ENCODE measurements around the gene SEPTIN2.
"Not testable (repeated sequence)": the region's sequence is repeated elsewhere in the genome, so short reads cannot be mapped to it uniquely, and the experiment has no call there.

Gene SEPTIN2

DNA sequence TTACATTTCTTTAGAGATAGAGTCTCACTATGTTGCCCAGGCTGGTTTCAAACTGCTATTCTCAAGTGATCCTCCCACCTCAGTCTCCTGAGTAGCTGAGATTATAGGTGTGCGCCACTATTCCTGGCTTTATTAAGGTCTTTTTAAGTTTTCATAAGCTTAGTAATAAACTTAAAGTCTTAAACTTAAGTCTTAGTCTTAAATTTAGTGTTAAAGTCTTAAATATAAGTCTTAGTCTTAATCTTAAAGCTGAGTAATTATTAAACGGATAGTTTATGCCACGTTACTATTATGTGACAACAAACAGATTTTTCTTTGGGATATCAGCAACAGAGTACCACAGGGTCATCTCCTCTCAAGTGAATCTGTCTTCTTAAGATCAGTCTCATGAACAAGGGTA is 52.9 kb downstream of the SEPTIN2 start:
- DNase-seq (ENCODE audit: low read depth) = no peak
- H3K4me3 ChIP-seq (ENCODE audit: low read depth, low read length) = no peak overlapping the region
- no peak for TF ChIP-seq CTCF (IDR thresholded peaks at IDR 0.05; ENCODE audit: control insufficient read depth, extremely low read depth, insufficient read depth)

DNA sequence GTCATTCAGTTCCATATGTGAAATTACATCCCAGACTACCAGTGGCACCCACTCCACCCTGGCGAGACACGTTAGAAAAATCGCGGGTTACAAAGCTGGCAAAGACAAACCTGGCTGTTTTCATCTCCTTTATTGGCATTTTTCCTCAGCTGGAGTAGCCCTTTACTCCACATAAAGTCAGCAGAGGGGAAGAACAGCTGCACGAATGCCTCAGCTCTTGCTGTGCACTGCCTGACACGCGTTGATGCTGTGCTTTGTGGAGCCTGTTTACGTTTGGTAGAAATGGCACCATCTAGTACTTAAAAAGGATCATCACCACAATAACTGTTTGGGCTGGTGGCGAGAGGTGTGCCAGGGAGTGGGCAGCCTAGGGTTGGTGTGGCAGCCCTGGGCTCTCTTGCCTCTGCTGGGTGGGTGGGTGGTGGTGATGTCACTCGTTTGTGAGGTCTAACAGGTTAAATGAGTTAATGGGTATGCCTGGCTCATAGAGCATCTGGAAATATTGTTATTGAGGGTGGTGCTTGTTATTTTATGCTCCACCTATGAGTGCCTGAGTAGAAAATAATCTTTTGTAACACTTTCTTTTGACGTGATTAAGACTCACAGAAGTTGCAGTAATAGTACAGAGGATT is 56.8 kb downstream of the SEPTIN2 start:
- no peak overlapping the region for H3K4me3 ChIP-seq (ENCODE audit: low read depth, low read length)
- no peak for DNase-seq (ENCODE audit: low read depth)
- TF ChIP-seq CTCF (IDR thresholded peaks at IDR 0.05; ENCODE audit: control insufficient read depth, extremely low read depth, insufficient read depth) = no peak

- TF ChIP-seq CTCF (IDR thresholded peaks at IDR 0.05; ENCODE audit: control insufficient read depth, extremely low read depth, insufficient read depth) = no peak
- DNase-seq (ENCODE audit: low read depth) = no peak
- H3K4me3 ChIP-seq (ENCODE audit: low read depth, low read length) = no peak overlapping the region
Observed at GRCh38 chr2:241373446-241373845, 57.7 kb downstream of the SEPTIN2 start.

DNA sequence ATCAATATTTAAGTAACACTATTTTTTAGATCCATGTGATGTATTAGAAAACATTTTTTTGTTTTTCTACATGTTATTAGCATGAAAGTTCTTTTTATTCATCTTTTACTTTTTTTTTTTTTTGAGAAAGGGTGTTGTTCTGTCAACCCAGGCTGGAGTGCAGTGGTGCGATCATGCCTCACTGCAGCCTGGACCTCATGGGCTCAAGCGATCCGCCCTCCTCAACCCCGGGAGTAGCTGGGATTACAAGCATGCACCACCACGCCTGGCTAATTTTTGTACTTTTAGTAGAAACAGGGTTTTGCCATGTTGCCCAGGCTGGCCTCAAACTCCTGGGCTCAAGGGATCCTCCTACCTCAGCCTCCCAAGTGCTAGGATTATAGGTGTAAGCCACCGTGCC is 58.2 kb downstream of the SEPTIN2 start:
- H3K4me3 ChIP-seq (ENCODE audit: low read depth, low read length); DNase-seq (ENCODE audit: low read depth): not testable (repeated sequence)

GRCh38 chr2:241375300-241375699 is 59.6 kb downstream of the SEPTIN2 start:
- no peak for TF ChIP-seq CTCF (IDR thresholded peaks at IDR 0.05; ENCODE audit: control insufficient read depth, extremely low read depth, insufficient read depth)

DNA sequence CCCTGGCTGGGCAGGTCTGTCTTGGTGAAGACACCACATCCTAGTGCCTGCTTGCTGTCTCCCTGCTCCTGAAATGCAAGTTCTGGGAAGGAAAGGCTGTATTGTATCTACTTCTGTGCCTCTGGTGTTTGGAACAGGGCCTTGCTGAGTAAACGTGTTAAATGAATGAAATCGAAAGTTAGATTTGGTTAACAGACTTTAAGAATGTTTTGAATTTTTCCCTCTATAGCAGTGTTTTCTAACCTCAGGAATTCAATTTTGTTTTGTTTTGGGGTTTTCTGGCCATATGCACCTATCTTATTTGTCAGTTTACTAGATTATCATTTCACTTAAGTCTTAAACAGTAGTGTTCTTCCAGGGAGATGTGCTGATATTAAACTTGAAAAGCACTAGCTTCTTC is 61.1 kb downstream of the SEPTIN2 start:
- no peak overlapping the region for H3K4me3 ChIP-seq (ENCODE audit: low read depth, low read length)
- no peak for TF ChIP-seq CTCF (IDR thresholded peaks at IDR 0.05; ENCODE audit: control insufficient read depth, extremely low read depth, insufficient read depth)
- DNase-seq (ENCODE audit: low read depth) = no peak

More at GRCh38 chr2:241375300-241375699, 59.6 kb downstream of the SEPTIN2 start:
- DNase-seq (ENCODE audit: low read depth) = no peak
- no peak overlapping the region for H3K4me3 ChIP-seq (ENCODE audit: low read depth, low read length)

DNA sequence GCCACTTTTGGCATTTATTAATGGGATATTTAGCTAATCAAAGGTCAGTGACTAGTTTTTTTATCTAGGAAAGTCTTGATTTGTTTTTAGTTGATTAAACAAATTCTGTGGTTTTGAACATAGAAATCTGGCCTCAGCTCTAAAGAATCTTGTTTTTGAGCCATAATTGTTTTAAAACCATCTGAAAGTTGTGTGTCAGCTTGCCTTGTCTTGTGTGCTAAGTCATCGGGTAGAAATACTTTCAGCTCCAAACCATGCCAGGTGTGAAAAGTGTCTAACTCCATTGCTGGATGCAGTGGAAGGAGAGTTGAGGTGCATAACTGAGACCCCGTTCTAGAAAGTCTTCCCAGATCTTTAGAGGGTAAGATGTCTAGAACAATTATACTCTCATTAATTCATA is 63.1 kb downstream of the SEPTIN2 start:
- no peak for DNase-seq (ENCODE audit: low read depth)
- no peak overlapping the region for H3K4me3 ChIP-seq (ENCODE audit: low read depth, low read length)
- TF ChIP-seq CTCF (IDR thresholded peaks at IDR 0.05; ENCODE audit: control insufficient read depth, extremely low read depth, insufficient read depth) = no peak

All from LNCaP clone FGC (cell line).